Activated CD4-positive, alpha-beta T cell treated with anti-CD3 and anti-CD28 coated beads, Interleukin-2, amount 10 ng/mL, durations not matched to agents 24 days and 14 days (primary cell): ENCODE data around the gene FRMD8. TPM values are rescaled to one million over a fixed set of nuclear protein-coding genes. Genes with fewer than 3 reads are reported as not detected.
"Not testable (repeated sequence)": the region's sequence is repeated elsewhere in the genome, so short reads cannot be mapped to it uniquely, and the experiment has no call there.

Experiments
- DNase-seq: peaks from one replicate; pipeline ENCODE4 v3.0.0; 2022
- H3K27ac Mint-ChIP-seq: one replicate; pipeline ENCODE4 v1.8.0; 2022; ENCODE audit warnings: mild to moderate bottlenecking, mixed read lengths
- H3K27me3 Mint-ChIP-seq: one replicate; pipeline ENCODE4 v1.8.0; 2022; ENCODE audit warnings: mixed read lengths
- H3K36me3 Mint-ChIP-seq: one replicate; pipeline ENCODE4 v1.8.0; 2022; ENCODE audit warnings: low read depth, mild to moderate bottlenecking, mixed read lengths
- H3K4me1 Mint-ChIP-seq: one replicate; pipeline ENCODE4 v1.8.0; 2021; ENCODE audit warnings: mixed read lengths
- H3K4me3 Mint-ChIP-seq: one replicate; pipeline ENCODE4 v1.8.0; 2022; ENCODE audit warnings: mild to moderate bottlenecking, moderate library complexity, mixed read lengths
- H3K9me3 Mint-ChIP-seq: one replicate; pipeline ENCODE4 v1.8.0; 2021; ENCODE audit warnings: mixed read lengths
- intact Hi-C: fragments of 100-400 bp; cut with micrococcal nuclease; formaldehyde crosslinking; loops from one replicate; pipeline ENCODE4 v1.15.1; 2023
- total RNA-seq: library from RNA; stranded (reverse); gene quantifications from 2 replicates; pipeline ENCODE4 v1.2.3, GENCODE V29; 2022

FRMD8 gene
- total RNA-seq, 1 donor from 2014 or later: 46.7 TPM

DNA sequence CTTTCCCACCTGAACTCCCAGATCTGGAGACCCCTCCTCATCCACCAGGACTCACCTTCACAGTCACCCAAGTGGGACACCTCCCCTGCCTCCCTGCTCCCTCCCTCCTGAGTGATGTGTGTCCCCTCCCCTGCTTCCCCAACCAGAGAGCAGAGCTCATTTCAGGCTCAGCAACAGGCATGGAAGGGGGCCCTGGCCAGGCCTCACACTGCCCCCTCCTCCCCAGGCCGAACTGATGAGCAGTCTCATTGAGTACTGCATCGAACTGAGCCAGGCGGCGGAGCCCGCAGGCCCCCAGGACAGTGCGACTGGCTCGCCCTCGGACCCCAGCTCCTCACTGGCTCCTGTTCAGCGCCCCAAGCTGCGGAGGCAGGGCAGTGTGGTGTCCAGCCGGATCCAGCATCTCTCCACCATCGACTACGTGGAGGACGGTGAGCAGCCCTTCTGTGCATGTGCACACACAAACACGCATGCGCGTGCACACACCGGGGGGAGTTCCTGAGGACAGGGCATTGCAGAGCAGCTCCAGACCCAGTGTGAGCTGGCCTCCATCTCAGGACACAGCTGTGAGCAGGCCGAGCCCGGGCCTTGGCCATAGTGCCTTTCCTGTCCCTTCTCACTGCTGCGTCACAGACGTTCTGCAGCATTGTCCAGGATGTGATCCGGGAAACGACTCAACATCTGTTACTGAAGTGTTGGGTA is 18.4 kb downstream of the FRMD8 start:
- Mint-ChIP-seq H3K27ac (no peak overlapping the region), H3K9me3 (no peaks in the 10 kb centered on the region), H3K27me3 (no peaks in the 10 kb centered on the region), H3K4me1 (peaks cover 8% of the 10 kb centered on the region), H3K36me3 (peaks cover 43% of the 10 kb centered on the region), H3K4me3 (no peak overlapping the region)
- DNase-seq: no peak
- intact Hi-C loops: no loop called here

DNA sequence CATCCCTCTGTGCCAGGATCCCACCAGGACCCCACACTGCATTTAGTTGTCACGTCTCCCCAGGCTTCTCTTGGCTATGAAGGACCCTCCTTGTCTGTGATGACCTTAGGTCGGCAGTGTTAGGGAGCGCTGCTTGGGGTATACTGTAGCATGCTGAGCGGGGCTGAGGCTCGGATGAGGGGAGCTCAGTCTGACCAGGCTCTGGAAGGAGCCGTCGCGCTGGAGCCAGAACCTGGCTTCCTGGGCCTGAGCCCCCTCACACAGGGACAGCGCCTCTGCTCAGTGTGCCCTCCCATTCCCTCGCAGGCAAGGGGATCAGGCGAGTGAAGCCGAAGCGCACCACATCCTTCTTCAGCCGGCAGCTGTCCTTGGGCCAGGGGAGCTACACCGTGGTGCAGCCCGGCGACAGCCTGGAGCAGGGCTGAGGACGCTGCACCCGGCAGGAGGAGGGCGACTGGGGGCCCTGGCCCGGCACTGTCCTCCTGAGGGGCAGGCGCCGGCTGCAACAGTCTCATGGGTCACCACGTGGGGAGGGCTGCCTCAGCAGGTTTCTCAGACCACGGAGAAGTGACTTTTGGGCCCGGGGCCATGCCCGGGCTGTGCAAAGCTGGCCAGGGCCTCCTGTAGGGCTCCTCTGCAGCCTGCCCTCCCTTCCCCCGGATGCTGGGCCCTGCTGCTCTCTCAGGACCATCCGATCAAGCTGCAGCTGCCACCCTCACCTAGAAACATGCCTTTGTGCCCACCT is 24.7 kb downstream of the FRMD8 start:
- intact Hi-C loops: no loop called here
- DNase-seq: no peak

DNA sequence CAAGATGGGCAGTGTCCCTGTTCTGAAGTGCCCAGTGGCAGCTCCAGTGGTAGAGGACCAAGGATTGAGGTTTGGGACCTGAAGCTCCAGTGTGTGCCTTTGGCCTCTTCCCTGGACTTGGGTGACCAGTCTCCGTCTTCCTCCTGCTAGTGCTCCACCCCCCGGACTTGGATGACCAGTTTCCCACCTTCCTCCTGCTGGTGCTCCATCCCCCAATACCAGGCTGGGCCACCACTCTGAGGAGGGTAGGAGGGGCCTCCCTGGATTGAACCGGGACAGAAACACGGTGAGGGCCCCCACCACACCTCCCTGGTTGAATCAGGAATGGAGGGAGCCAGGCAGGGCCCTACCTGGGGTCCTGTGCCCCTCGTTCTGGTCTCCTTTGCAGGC is 25.2 kb downstream of the FRMD8 start:
- Mint-ChIP-seq H3K4me1 (peaks cover 10% of the 10 kb centered on the region), H3K27ac (no peak overlapping the region), H3K4me3 (no peak overlapping the region), H3K36me3 (peaks cover 34% of the 10 kb centered on the region), H3K9me3 (no peaks in the 10 kb centered on the region), H3K27me3 (no peaks in the 10 kb centered on the region)
- DNase-seq: no peak
- intact Hi-C loops: no loop called here

More for the DNA sequence above, 24.7 kb downstream of the FRMD8 start:
- peaks cover 36% of the 10 kb centered on the region for H3K36me3 Mint-ChIP-seq
- H3K27me3 Mint-ChIP-seq: no peaks in the 10 kb centered on the region
- peaks cover 6% of the 10 kb centered on the region for H3K4me1 Mint-ChIP-seq
- no peak overlapping the region for H3K4me3 Mint-ChIP-seq
- no peak overlapping the region for H3K27ac Mint-ChIP-seq
- no peaks in the 10 kb centered on the region for H3K9me3 Mint-ChIP-seq

DNA sequence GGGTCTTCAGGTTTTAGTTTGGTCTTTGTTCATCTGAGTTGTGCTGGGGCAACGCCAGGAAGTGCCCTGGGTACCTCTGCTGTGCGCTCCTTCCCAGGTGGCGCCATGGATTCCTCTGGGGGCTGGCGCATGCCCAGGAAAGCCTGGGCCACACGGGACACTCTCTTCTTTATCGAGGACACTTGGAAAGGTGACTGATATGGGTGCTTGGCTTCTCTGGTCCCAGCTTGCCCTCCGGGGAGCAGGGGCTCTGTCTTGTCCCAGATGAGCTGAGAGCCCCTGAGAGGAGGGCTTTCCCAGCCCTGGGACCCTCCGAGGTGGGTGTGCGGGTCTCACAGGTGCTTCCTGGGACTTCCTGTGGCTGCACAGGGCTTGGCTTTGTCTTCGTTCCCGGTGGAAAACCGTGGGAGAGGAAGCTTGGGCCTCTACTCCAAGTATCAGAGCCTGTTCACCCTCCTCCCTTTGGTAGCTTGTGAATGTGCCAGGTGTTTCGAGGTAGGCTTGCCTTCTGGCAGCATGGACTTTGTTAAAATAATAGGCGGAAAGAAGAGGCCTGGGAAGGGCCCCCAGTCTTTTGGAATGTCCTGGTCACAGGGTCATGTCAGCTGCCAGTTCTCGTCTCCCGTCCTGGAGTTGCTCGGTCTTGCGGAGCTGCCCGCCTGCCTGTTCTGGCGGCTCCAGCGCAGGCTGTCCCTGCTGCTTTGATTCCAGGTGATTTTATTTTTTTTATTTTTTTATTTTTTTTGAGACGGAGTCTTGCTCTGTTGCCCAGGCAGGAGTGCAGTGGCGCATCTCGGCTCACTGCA is 26.0 kb downstream of the FRMD8 start:
- DNase-seq: no peak
- Mint-ChIP-seq H3K4me3 (no peak overlapping the region), H3K27ac (no peak overlapping the region), H3K27me3 (no peaks in the 10 kb centered on the region), H3K36me3 (peaks cover 29% of the 10 kb centered on the region), H3K4me1 (peaks cover 18% of the 10 kb centered on the region), H3K9me3 (no peaks in the 10 kb centered on the region)
- intact Hi-C loops: no loop called here

DNA sequence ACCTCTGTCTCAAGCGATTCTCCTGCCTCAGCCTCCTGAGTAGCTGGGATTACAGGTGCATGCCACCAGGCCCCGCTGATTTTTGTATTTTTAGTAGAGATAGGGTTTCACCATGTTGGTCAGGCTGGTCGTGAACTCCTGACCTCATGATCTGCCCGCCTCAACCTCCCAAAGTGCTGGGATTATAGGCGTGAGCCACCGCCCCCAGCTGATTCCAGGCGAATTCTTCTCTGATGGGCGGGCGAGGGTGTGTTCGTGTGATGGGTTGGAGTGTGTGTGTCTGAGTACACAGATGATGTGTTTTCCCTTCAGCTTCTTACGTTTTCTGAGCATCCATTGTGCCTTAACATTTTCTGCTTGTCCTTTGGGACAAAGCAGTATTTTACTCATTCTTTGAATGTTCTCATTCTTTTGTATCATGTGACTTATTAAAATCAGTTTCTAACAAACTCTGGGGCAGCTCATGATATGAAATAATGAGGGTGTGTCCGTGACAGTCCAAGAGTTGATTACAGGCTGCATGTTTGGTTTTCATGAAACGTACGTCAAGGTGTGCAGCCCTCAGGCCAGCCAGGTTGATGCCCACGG is 26.7 kb downstream of the FRMD8 start:
- DNase-seq, H3K27me3 Mint-ChIP-seq, H3K9me3 Mint-ChIP-seq, H3K4me3 Mint-ChIP-seq, intact Hi-C loops, H3K27ac Mint-ChIP-seq: not testable (repeated sequence)
- peaks cover 25% of the 10 kb centered on the region for H3K4me1 Mint-ChIP-seq
- H3K36me3 Mint-ChIP-seq: peaks cover 29% of the 10 kb centered on the region

DNA sequence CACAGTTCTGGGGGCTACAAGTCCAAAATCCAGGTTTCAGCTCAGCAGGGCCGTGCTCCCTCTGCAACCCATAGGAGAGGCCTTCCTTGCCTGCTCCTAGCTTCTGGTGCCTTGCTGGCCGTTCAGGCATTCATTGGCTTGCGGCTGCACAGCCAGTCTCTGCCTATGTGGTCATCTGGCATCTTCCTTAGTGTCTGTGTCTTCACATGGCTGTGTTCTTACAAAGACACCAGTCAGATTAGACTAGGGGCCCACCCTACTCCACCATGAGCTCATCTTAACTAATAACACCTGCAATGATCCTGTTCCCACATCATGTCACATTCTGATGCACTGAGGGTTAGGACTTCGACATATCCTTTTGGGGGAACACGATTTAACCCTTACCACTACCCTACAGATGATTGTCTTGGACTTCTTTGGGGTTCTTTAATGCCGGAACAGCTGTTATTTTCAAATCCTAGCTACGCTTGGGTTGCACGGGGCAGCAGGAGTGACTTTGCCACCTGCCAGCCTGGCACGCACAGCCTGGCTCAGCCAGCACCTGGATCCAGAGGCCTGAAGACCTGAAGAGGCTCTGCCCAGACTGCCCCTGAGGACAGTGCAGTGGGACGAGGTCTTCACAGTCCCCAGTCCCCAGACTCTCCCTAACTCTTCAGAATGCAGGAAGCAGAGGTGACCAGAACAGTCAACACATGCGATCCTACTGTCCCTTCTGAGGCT is 28.5 kb downstream of the FRMD8 start:
- intact Hi-C loops: no loop called here
- no peak overlapping the region for H3K4me3 Mint-ChIP-seq
- peaks cover 17% of the 10 kb centered on the region for H3K36me3 Mint-ChIP-seq
- H3K27me3 Mint-ChIP-seq: no peaks in the 10 kb centered on the region
- H3K27ac Mint-ChIP-seq: peak overlapping the region; percentile 9
- peaks cover 37% of the 10 kb centered on the region for H3K4me1 Mint-ChIP-seq
- no peak for DNase-seq
- no peaks in the 10 kb centered on the region for H3K9me3 Mint-ChIP-seq

DNA sequence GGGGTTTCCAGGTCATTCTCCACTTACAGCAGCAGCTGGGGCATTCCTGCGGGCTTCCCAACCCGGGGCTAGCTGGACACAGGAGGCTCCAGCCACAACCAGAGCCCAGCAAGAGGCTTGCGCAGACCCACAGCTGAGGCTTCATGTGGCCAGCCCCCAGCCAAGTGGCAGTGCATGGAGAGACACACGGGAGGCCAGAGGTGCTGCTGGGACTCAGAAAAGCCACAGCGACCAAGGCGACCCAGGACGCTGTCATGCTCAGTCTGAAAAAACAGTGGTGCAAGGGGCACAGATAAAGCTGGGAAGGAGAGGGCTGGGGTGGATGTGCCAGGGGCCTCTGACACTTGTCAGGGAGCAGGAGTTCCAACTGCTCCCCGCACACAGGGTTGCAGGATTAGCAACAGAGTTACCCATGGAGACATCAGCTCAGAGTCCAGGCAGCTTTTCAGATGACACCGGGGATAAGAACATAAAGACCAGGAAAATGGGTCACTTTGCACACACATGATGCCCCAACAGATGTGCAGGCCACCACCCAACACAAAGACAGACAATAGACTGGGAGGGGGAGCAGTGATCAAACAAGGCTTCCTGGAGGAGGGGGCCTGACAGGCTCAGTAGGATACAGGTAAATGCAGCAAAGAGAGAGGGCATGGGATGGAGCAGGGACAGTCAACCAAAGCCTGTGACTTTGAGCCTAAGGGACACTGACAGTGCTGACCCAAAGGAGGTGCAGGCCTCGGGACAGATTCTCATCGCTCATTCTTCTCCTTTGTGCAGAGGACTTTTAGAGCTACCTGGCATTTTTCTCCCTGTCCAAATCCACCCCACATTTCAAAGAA is 29.3 kb downstream of the FRMD8 start:
- Mint-ChIP-seq H3K4me1 (peaks cover 41% of the 10 kb centered on the region), H3K27me3 (no peaks in the 10 kb centered on the region), H3K9me3 (no peaks in the 10 kb centered on the region), H3K4me3 (peak overlapping the region; percentile 100), H3K27ac (peak overlapping the region; percentile 100), H3K36me3 (peaks cover 17% of the 10 kb centered on the region)
- intact Hi-C loops: loop anchor here (1.0 to 2.0 kb wide), 4 partner anchors 18 to 95 kb away; no protein-coding TSS in a partner anchor
- DNase-seq: no peak

DNA sequence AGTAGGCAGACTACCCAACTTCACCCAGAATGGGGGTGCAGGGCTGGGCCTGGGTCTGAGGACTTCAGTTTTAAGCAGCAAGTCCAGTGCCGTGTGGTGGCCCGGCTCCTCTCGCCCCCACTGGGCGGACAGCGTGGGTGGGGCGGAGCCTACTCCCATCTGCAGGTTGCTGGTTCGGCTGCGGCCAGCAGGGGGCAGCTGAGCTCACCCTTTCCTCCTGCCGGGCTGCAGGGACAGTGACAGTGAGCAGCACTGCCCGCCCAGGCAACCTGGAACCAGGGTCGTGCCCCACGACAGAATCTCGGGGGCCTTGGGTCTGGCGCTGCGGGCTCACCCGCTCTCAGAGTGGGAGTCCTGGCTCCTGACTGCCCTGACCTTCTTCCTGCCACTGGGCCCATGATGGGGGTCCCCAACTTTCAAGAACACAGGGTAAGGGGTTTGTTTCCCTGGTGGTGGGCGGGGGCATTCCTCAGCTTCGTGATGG is 29.9 kb downstream of the FRMD8 start:
- Mint-ChIP-seq H3K4me3 (peak overlapping the region; percentile 100), H3K27me3 (no peaks in the 10 kb centered on the region), H3K9me3 (no peaks in the 10 kb centered on the region), H3K27ac (peak overlapping the region; percentile 100), H3K4me1 (peaks cover 46% of the 10 kb centered on the region), H3K36me3 (peaks cover 16% of the 10 kb centered on the region)
- intact Hi-C loops: loop anchor here (1.0 to 2.0 kb wide), 4 partner anchors 17 to 94 kb away; no protein-coding TSS in a partner anchor
- peak; percentile 98 for DNase-seq

DNA sequence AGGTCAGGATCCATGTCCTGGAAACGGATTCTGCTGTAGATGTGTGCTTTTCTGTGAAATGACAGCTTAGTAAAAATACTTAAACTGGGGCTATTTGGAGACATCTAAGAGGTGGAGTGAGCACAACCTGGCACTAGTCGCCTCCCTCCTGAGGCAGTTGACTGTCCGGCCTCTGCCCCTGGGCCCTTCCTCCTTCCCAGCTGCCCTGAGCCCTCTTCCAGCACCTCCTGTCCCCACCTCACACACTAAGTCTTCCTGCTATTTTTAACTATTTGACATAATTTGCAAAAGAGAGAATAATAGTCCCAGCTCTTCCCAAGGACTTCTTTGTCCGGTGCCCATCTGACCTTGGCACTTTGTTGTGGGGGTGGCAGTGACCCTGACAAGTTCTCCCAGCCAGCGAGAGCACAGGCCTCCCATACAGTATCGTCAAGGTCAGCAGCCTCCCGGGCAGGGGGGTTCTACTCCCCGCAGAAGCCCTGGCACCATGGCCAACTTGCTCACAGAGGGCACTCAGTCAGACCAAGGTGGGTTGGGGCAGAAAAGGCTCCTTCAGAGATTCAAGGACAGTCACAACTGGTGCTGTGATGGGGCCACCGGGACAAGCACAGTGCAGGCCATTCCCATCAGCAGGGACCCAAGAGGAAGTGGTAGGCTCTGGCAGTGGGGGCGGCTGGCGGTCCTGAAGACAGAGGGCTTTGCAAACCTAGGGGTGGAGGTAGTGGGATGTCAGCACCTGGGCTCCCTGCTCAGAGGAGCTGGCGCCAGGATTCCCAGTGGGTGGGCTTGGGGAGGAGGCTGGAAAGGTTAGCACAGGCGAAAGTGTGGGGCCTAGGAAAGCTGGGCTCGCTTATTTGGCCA is 30.6 kb downstream of the FRMD8 start:
- no peaks in the 10 kb centered on the region for H3K27me3 Mint-ChIP-seq
- H3K9me3 Mint-ChIP-seq: no peaks in the 10 kb centered on the region
- peaks cover 13% of the 10 kb centered on the region for H3K36me3 Mint-ChIP-seq
- H3K27ac Mint-ChIP-seq: peak overlapping the region; percentile 100
- peak overlapping the region; percentile 100 for H3K4me3 Mint-ChIP-seq
- DNase-seq: peak; percentile 81
- intact Hi-C loops: loop anchor here (1.0 to 2.0 kb wide), 4 partner anchors 16 to 93 kb away; no protein-coding TSS in a partner anchor
- H3K4me1 Mint-ChIP-seq: peaks cover 47% of the 10 kb centered on the region

DNA sequence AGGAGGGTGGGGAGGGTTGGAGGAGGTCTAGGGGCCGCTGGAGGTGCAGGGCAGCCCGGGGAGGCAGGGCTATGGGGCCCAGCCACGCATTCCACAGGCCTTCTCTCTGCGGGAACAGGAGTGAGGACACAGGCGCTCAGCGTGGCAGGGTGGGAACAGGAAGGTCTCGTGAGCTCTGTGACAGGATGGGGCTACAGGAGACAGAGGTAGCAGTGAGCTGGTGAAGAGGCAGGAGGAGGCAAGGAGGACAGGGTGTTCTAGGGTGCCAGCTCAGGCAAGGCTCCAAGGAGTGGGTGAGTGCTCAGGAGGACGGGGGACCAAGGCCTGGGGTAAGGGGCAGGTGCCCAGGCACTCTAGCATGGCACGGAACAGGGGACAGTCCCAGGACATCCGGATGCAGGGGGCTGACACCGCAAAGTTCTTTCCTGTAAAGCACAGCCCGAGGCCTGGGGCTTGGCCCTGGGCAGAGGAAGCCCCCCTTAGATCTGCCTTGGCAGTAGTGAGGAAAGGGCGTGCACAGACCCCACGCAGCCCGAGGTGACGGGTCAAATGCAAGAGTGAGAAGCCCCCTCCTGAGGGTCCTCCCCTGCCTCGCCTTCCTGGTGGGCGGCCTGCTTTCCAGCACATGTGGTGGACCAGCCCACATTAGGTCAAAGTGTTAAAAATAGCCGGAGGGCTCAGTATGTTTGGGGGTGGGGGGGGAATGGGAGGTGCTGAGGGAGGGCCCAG is 31.4 kb downstream of the FRMD8 start:
- peak overlapping the region; percentile 100 for H3K27ac Mint-ChIP-seq
- peaks cover 3% of the 10 kb centered on the region for H3K27me3 Mint-ChIP-seq
- intact Hi-C loops: loop anchor here (1.0 to 2.0 kb wide), 3 partner anchors 8 to 59 kb away; partner anchors contain the start of gene SLC25A45
- peaks cover 51% of the 10 kb centered on the region for H3K4me1 Mint-ChIP-seq
- H3K36me3 Mint-ChIP-seq: peaks cover 15% of the 10 kb centered on the region
- no peaks in the 10 kb centered on the region for H3K9me3 Mint-ChIP-seq
- peak; percentile 82 for DNase-seq
- H3K4me3 Mint-ChIP-seq: peak overlapping the region; percentile 100

DNA sequence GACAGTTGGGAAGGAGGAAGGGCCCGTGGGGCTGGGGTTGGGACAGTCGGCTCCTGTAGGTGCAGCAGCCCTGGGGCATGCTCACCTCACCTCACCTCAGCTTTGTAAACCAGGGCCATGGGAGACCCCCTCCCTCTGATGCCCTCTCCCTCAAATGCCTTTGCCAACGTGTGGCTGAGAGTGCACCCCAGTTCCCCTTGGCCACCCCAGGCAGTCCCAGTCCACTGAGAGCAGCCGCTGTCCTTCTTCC is 31.9 kb downstream of the FRMD8 start:
- Mint-ChIP-seq H3K9me3 (no peaks in the 10 kb centered on the region), H3K36me3 (peaks cover 18% of the 10 kb centered on the region), H3K4me3 (peak overlapping the region; percentile 100), H3K27ac (peak overlapping the region; percentile 100), H3K4me1 (peaks cover 53% of the 10 kb centered on the region), H3K27me3 (peaks cover 5% of the 10 kb centered on the region)
- DNase-seq: no peak
- intact Hi-C loops: loop anchor here (1.0 kb wide), 2 partner anchors 8 to 36 kb away; partner anchors contain the start of gene SLC25A45
